Endothelial cell of umbilical vein (primary cell): ENCODE results near the gene GDPGP1. TPM values are rescaled to one million over a fixed set of nuclear protein-coding genes. Genes with fewer than 3 reads are reported as not detected.

Experiments used
- BruUV-seq: library from RNA; stranded (reverse); fragments of 400-500 nt; replicated peaks from 2 replicates; lab custom pipeline; 2021; lab: Mats Ljungman, UMichigan
- CTCF ChIA-PET: fragments of 300-600, 350-600 bp; sonication (Branson Sonifier 250); formaldehyde crosslinking; loops from one replicate; lab custom pipeline; 2021; ENCODE audit warnings: antibody characterized with exemption, inconsistent platforms; lab: Charles Lee
- POLR2A ChIA-PET: fragments of 300-600, 350-600 bp; sonication (Branson Sonifier 250); formaldehyde crosslinking; loops from one replicate; lab custom pipeline; 2021; ENCODE audit warnings: antibody characterized with exemption, inconsistent platforms; lab: Charles Lee
- DNase-seq: peaks from one replicate; pipeline ENCODE4 v3.0.0-alpha.2; 2011; ENCODE audit warnings: low read depth, low spot score
- FAIRE-seq: peaks from 2 replicates; lab custom pipeline; 2011; peaks lifted over from hg19 to GRCh38; lab: Jason Lieb, UNC
- H2AFZ ChIP-seq: 2 replicates; pipeline ENCODE4 v1.6.0; 2012; ENCODE audit warnings: low read depth, low read length, control low read depth, inconsistent platforms
- H3K27ac ChIP-seq: 2 replicates; pipeline ENCODE4 v1.5.1; 2011; ENCODE audit warnings: low read depth, mild to moderate bottlenecking, control low read depth, low read length, moderate library complexity; ENCODE audit not compliant: insufficient read depth
- H3K27me3 ChIP-seq, 2 experiments: 2 replicates each; pipeline versions ENCODE4 v1.6.0 to v1.6.1; 2011; ENCODE audit warnings: low read length in 2 of 2, mixed read lengths in 1 of 2; ENCODE audit not compliant: control insufficient read depth in 2 of 2, insufficient read depth in 2 of 2
- H3K36me3 ChIP-seq, 2 experiments: 2 replicates in 1 of 2; 3 replicates in 1 of 2; pipeline ENCODE4 v1.5.1; 2011; ENCODE audit warnings: low read length in 2 of 2, mild to moderate bottlenecking in 1 of 2, moderate library complexity in 1 of 2; ENCODE audit not compliant: control insufficient read depth in 2 of 2, insufficient read depth in 2 of 2; ENCODE audit errors: extremely low read depth in 1 of 2
- H3K4me1 ChIP-seq: 3 replicates; pipeline ENCODE4 v1.5.1; 2011; ENCODE audit warnings: mild to moderate bottlenecking, low read length; ENCODE audit not compliant: control insufficient read depth, insufficient read depth; ENCODE audit errors: extremely low read depth
- H3K4me2 ChIP-seq: 2 replicates; pipeline ENCODE4 v1.6.1; 2011; ENCODE audit warnings: low read length, control low read depth, mixed read lengths; ENCODE audit not compliant: insufficient read depth
- H3K4me3 ChIP-seq, 3 experiments: fragments of 200-600 bp in 1 of 3; sonication (generic), shearing (Covaris generic) in 1 of 3; replicated peaks in 1 of 3; 2 replicates each; pipeline ENCODE4 v1.5.1; 2011 to 2016; ENCODE audit warnings: control low read depth in 3 of 3, low read length in 3 of 3, mild to moderate bottlenecking in 2 of 3, inconsistent platforms in 1 of 3, low read depth in 1 of 3, moderate library complexity in 1 of 3; ENCODE audit not compliant: insufficient read depth in 1 of 3
- H3K79me2 ChIP-seq: 2 replicates; pipeline ENCODE4 v1.6.0; 2012; ENCODE audit warnings: low read length, inconsistent platforms; ENCODE audit not compliant: control insufficient read depth, insufficient read depth
- H3K9ac ChIP-seq: replicated peaks from 2 replicates; pipeline ENCODE3; 2011; ENCODE audit warnings: low read length, control low read depth; ENCODE audit not compliant: insufficient read depth; ENCODE audit errors: extremely low read depth
- H3K9me1 ChIP-seq: replicated peaks from 3 replicates; pipeline ENCODE4 v1.6.0; 2011; ENCODE audit warnings: mild to moderate bottlenecking, low read length; ENCODE audit not compliant: control insufficient read depth, insufficient read depth; ENCODE audit errors: extremely low read depth
- H3K9me3 ChIP-seq: replicated peaks from 2 replicates; pipeline ENCODE4 v1.5.1; 2012; ENCODE audit warnings: low read length, inconsistent platforms; ENCODE audit not compliant: control insufficient read depth, insufficient read depth
- H4K20me1 ChIP-seq: replicated peaks from 2 replicates; pipeline ENCODE3; 2011; ENCODE audit warnings: mild to moderate bottlenecking, low read length; ENCODE audit not compliant: control insufficient read depth, insufficient read depth; ENCODE audit errors: extremely low read depth
- CTCF ChIP-seq, 2 donors: IDR thresholded peaks; 1 replicate in 1 of 2; 2 replicates in 1 of 2; pipeline ENCODE4 v1.5.1; 2011; ENCODE audit warnings: low read length in 2 of 2, mild to moderate bottlenecking in 2 of 2, moderate library complexity in 2 of 2, control low read depth in 1 of 2, inconsistent platforms in 1 of 2, low read depth in 1 of 2; ENCODE audit not compliant: insufficient read depth in 1 of 2; ENCODE audit errors: extremely low read depth in 1 of 2
- EZH2 ChIP-seq: IDR thresholded peaks from 2 replicates; pipeline ENCODE4 v1.6.1; 2012; ENCODE audit warnings: borderline replicate concordance, low read depth, mild to moderate bottlenecking, moderate library complexity, low read length, inconsistent platforms; ENCODE audit not compliant: severe bottlenecking
- FOS ChIP-seq: IDR thresholded peaks from 2 replicates; pipeline ENCODE4 v1.6.1; 2011; ENCODE audit warnings: mild to moderate bottlenecking, low read length, moderate library complexity, borderline replicate concordance; ENCODE audit not compliant: insufficient read depth
- GATA2 ChIP-seq: IDR thresholded peaks from 2 replicates; pipeline ENCODE4 v1.7.0; 2011; ENCODE audit warnings: low read depth, mild to moderate bottlenecking, moderate library complexity, mixed read lengths, low read length; ENCODE audit not compliant: insufficient read length, insufficient read depth
- JUN ChIP-seq: IDR thresholded peaks from 2 replicates; pipeline ENCODE4 v1.6.1; 2011; ENCODE audit warnings: borderline replicate concordance, low read depth; ENCODE audit not compliant: insufficient read length, insufficient read depth
- MYC ChIP-seq: IDR thresholded peaks from one replicate; pipeline ENCODE4 v1.6.1; 2011; ENCODE audit warnings: mild to moderate bottlenecking, low read depth, low read length
- POLR2A ChIP-seq: IDR thresholded peaks from 2 replicates; pipeline ENCODE4 v1.6.1; 2012; ENCODE audit warnings: low read depth, mild to moderate bottlenecking, control low read depth, low read length
- POLR2AphosphoS5 ChIP-seq: IDR thresholded peaks from 2 replicates; pipeline ENCODE4 v1.6.1; 2012; ENCODE audit warnings: low read depth, mild to moderate bottlenecking, control low read depth, low read length, moderate library complexity; ENCODE audit not compliant: insufficient read depth
- dilution Hi-C: fragments of 300-500 bp; cut with MboI; formaldehyde crosslinking; loops from one replicate; pipeline ENCODE4 v1.15.0; 2019; ENCODE audit warnings: low sequenced_read_pairs; ENCODE audit not compliant: extremely low pct_ligation_motif_present
- intact Hi-C: fragments of 100-400 bp; cut with micrococcal nuclease; formaldehyde crosslinking; loops from one replicate; pipeline ENCODE4 v1.10.0; 2022
- polyA plus RNA-seq, 4 experiments: library from polyadenylated mRNA; depleted of rRNA in 3 of 4; stranded (reverse) in 3 of 4; unstranded in 1 of 4; fragments of >200 nt; gene quantifications; 2 replicates each; pipeline versions ENCODE4 v1.2.1 to v1.2.3, GENCODE V29; 2011 to 2012; ENCODE audit warnings: missing spikeins in 1 of 4
- total RNA-seq: library from RNA; stranded (reverse); gene quantifications from 2 replicates; pipeline ENCODE4 v1.2.3, GENCODE V29; 2021
- TF ChIP-seq, protein P1 (sequence below): IDR thresholded peaks from 2 replicates; pipeline ENCODE4 v1.6.1; 2011; ENCODE audit not compliant: insufficient read depth, insufficient read length

Gene GDPGP1
- total and polyA plus RNA-seq, 2 donors (not counting 3 experiments of a cell fraction or from before 2014, with no cell fraction given) = 4.8 to 7.2 TPM

DNA sequence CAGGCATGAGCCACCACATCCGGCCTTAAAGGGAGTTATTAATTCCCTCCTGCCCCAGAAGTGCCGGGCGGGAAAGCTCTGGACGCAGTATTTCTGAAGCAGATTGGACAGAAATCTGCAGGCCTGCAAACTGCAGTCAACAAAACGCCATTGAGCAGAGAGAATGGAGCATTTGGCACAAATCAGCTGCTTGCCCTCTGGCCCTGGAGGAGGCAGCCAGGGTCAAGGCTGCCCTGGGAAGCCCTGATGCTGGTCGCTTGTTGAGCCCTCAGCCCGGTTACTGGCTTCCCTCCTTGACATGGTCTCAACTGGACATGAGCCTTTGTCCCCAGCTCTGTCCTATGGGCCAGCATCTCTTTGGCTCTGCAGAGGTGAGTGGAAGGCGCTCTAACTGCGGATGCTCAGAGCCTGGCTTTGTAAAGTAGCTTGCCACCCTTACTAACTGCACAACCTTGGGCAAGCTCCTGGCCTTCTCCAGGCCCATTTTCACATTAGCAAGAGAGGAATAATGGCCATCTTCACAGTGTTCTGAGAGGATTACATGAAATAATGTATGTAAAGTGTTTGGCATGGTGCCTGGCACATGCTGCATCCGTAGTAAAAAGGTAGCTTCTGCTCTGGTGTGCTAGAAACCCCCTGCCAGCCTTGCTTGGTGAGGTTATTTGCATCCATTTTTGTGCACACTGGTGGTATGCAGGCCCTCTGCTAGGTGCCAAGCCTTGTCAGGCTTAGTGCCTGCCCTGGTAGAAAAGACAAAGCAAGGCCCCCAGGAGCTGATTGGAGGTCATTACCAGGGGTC is 28.8 kb upstream of the GDPGP1 start:
- H3K4me3 ChIP-seq = no peak overlapping the region
- no peak overlapping the region for H3K9ac ChIP-seq
- FAIRE-seq (no peak), DNase-seq (no peak)
- intact Hi-C loops = no loop called here
- H4K20me1 ChIP-seq = no peaks in the 10 kb centered on the region
- H3K79me2 ChIP-seq = no peaks in the 10 kb centered on the region
- no peaks in the 10 kb centered on the region for H3K36me3 ChIP-seq
- ChIA-PET POLR2A (no interaction called here), CTCF (interaction anchor here (0.6 to 7.5 kb wide), 3 partner anchors 11 to 227 kb away, joined by 4 to 34 read pairs (median 6); no protein-coding TSS in a partner anchor)
- H3K27me3 ChIP-seq = no peaks in the 10 kb centered on the region
- TF ChIP-seq, protein P1, sequence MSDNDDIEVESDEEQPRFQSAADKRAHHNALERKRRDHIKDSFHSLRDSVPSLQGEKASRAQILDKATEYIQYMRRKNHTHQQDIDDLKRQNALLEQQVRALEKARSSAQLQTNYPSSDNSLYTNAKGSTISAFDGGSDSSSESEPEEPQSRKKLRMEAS = no peak
- no peak for TF ChIP-seq POLR2AphosphoS5
- no peak for TF ChIP-seq GATA2
- no peak for TF ChIP-seq JUN
- no peak for TF ChIP-seq POLR2A
- TF ChIP-seq MYC = no peak
- TF ChIP-seq EZH2 = no peak
- TF ChIP-seq CTCF (IDR thresholded peaks at IDR 0.05; ENCODE audit: extremely low read depth in 1 of 2, insufficient read depth in 1 of 2, low read depth in 1 of 2, low read length in 2 of 2) = no peak
- TF ChIP-seq FOS = no peak
- no peaks in the 10 kb centered on the region for H3K9me3 ChIP-seq
- no peak overlapping the region for H3K27ac ChIP-seq
- H2AFZ ChIP-seq = no peak overlapping the region
- peaks cover 6% of the 10 kb centered on the region for H3K4me1 ChIP-seq
- no TSS peak for BruUV-seq
- dilution Hi-C loops = no loop called here
- no peaks in the 10 kb centered on the region for H3K9me1 ChIP-seq
- H3K4me2 ChIP-seq = no peak overlapping the region
